NCI-H2196 treated with DMSO at 0.1 percent for 48 hours (cell line): ENCODE measurements around the gene NLRC5.
A peak's percentile ranks its signal among the peaks of the same experiment; 100 is the strongest.
"Not testable (repeated sequence)": the region's sequence is repeated elsewhere in the genome, so short reads cannot be mapped to it uniquely, and the experiment has no call there.

ENCODE experiments used
- DNase-seq: peaks from one replicate; lab custom pipeline; 2025; ENCODE audit not compliant: unreplicated experiment; lab: John Stamatoyannopoulos, UW

Gene NLRC5

DNA sequence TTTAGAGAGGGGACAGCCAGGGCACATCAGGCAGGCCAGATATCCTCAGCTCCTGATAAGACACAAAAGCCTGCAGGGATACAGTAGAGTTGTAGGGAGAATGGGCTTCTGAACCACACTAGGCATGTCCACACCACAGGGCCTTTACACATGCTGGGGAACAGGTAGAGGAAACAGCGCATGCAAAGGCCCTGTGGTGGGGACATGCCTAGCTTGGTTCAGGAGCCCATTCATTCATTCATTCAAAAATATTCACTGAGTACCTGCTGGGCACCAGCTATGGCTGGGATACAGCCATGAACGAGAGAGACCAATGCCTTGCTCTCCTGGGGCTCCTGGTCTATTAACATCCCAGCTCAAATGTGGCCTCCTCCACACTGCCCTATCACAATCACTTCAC, 107.4 kb downstream of the NLRC5 start:
- no peak for DNase-seq

DNA sequence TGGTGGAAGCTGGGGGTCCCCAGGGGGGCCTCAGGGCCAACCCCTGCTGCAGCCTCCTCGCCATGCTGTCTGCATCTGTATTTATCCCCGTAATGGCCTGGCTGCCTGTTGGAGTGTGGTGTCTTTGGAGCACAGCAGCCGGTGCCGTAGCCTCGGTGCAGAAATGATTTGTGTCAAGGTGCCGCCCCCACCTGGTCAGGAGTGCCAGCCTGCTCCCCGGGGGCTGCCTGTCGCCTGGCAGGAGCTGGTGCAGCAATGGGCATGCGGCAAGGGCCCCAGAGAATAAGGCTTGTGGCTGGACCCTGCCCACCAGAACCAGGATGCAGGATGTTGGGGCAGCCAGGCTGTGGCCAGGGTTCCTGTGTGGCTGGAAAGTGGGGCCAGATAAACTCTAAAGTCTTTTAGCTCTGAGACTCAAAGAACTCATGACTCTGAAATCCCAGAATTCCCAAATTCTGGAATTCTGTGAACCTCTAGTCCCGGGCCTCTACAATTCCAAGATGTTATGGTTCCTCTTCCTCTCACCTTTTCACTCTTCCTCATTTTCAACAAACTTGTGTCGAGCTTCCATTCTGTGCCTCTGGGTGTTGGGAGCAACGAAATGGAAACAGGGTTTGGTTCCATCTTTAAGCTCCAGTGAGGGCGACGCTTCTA, 109.0 kb downstream of the NLRC5 start:
- DNase-seq = no peak

DNA sequence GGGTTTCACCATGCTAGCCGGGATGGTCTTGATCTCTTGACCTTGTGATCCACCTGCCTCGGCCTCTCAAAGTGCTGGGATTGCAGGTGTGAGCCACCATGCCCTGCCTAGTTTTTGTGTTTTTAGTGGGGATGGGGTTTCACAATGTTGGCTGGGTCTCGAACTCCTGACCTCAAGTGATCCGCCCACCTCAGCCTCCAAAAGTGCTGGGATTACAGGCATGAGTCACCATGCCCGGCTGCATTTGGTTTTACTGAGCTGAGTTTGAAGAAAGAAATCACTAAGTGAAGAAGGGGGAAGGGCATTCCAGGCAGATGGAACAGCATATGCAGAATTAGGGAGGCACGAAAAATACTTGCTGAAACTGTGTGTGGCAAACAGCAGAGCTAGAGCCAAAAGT, 110.6 kb downstream of the NLRC5 start:
- DNase-seq = not testable (repeated sequence)

DNA sequence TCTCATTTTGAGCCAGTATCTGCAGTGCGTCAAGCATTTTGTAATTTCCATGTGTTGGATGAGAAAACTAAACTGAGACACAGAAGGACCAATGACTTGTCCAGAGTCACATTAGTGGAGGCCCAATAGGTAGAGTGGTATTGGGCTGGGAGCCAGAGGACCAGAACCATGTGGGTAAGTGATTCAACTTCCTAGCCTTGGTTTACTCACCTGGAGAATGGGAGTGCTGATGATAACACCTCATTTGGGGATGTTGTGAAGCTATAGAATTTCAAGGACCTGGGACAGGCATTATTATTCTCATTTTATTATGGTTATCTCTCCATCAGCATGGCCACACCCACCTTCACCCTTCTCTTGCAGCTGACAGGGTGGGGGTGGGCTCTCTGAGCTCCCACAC, 111.1 kb downstream of the NLRC5 start:
- no peak for DNase-seq

DNA sequence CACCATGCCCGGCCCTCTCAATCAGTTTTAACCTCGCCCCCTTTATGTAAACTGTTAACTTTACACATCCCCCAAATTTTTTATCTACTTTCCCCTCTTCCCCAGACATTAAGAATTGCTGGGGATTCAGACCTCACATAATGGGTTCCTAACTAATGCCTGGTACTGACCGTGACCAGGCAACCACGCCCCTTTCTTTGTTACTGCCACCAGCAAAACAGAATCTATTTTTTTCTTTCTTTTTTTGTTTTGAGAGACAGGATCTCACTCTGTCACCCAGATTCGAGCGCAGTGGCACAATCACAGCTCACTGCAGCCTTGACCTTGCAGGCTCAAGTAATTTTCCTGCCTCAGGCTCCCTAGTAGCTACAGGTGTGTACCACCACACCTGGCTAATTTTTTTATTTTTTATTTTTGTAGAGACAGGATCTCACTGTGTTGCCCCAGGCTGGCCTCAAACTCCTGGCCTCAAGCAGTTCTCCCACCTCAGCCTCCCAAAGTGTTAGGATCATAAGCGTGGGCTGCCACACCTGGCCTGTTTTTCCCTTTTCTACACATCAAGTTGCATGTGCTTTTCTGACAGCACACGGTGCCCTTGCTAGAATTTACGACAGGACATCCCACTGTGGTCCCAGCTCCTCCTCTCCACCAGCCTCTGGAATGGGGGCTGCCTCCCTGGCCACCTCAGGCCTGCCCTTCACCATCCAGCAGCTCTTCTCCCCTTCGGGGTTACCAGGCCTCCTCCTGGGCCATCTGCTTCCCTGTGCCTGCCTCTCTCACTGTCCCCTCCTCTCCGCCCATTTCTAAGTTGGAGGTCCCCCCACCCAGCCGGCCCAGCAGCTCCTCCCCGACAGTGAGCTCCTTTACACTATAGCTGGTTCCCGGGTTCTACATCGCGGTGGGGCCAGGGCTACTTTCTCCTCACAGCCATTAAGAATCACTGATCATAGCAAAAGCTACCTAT, 113.8 kb downstream of the NLRC5 start:
- DNase-seq = no peak

DNA sequence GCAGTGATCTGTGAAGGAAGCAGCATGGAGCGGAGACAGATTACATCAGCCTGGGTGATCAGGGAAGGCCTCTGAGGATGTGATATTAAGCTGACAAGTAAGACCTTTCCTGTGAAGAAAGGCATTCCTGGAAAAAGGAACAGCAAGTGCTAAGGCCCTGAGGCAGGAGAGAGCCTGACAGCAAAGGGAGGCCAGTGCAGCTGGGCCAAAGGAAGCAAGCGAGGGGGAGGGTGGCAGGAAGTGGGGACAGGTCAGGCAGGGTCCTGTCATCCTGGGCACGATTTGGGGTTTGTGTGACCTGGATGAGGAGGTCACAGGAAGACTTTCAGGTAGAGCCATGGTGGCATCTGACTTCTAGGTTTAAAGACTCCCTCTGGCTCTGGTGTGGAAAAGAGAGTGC, 115.3 kb downstream of the NLRC5 start:
- DNase-seq = no peak

DNA sequence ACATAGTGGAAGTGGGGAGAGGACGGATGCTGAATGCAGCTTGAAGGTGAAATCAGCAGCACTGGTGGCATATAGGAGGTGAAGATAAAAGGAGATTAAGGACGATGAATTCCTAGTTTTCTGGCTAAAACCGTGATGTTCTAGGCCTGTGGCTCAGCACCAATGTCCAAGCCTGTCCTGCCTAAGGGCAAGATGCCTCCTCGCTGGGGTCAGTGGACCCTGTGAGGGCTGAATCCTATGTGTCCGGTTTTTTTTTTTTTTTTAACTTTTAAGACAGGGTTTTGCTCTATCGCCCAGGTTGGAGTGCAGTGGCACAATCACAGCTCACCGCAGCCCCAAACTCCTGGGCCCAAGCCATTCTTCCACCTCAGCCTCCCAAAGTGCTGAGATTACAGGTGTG, 115.8 kb downstream of the NLRC5 start:
- no peak for DNase-seq

DNA sequence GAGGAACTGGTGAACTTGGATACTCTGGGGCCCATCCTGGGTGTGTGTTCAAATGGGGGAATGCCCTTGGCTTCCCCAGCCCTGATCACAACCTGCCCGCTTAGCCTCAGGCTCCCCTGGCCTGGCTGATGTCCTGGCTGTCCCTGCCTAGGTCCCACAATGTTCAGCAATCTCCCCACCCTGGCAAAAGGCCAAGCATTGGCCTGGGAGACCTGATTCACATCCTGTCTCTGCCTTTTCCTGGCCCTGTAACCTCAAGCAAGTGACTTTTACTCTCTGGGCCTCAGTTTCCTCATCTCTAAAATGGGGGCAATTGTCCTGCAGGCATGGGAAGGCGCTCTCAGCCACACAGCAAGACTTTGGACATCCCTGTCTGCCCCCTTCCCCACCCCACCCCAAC, 117.4 kb downstream of the NLRC5 start:
- no peak for DNase-seq

DNA sequence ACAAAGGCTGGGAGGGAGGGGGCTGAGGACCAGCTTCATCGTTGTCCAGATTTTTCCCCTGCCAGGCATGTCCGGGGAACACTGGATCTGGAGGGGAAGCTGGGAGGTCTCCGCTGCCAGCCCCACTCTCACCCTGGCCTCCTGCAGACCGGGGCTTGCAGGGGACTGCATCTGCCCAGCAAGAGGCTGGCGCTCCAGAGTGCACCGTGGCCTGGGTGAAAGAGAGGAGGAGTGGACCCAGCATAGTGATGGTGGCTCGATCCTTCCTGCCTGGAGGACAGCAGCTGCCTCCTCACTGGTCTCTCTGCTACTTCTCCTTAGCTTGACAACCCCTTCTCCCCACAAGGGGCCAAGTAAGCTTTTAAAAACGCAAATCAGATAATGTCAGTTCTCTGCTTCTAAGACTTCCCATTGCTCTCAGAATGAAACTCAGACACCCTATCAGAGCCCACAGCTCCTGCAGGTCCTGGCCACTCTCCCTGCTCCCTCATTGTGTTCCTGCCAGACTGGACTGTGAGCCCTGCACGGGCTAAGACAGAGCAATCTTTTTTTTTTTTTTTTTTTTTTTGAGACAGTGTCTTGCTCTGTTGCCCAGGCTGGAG, 118.1 kb downstream of the NLRC5 start:
- DNase-seq = no peak

DNA sequence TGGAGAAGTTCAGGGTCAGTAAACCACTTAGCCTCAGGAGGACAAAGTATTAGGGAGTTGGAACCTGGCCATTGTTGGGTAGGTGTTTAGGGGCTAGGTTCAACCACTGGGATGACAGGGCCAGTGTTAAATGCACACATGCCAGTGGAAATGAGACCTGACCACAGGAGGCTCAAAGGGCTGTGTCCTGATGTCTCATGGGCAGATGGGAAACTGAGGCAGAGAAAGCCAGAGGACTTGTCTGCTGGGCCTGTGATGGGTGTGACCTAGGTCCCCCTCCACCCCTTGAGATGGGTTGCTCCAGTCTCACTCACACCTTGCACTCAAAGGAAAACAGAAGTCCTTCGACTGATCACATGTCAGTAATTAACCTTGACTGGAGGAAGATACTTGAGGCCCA, 119.1 kb downstream of the NLRC5 start:
- no peak for DNase-seq

DNA sequence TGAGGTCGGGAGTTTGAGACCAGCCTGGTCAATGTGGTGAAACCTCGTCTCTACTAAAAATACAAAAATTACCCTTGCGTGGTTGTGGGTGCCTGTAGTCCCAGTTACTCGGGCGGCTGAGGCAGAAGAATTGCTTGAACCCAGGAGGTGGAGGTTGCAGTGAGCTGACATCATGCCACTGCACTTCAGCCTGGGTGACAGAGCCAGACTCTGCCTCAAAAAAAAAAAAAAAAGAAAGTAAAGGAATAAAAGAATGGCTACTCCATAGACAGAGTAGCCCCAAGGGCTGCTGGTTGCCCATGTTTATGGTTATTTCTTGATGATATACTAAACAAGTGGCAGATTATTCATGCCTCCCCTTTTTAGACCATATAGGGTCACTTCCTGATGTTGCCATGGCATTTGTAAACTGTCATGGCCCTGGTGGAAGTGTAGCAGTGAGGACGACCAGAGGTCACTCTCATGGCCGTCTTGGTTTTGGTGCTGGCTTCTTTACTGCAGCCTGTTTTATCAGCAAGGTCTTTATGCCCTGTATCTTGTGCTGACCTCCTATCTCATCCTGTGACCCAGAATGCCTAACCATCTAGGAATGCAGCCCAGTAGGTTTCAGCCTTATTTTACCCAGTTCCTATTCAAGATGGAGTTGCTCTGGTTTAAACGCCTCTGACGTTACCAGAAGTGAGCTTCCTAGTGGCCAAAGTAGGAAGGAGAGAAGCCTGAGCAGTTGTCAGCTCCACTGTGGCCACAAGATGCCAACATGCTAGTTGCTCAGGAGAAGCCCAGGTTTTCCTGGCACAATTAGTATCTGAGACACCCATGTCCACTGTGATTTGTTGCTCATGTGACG, 120.1 kb downstream of the NLRC5 start:
- DNase-seq = not testable (repeated sequence)

DNA sequence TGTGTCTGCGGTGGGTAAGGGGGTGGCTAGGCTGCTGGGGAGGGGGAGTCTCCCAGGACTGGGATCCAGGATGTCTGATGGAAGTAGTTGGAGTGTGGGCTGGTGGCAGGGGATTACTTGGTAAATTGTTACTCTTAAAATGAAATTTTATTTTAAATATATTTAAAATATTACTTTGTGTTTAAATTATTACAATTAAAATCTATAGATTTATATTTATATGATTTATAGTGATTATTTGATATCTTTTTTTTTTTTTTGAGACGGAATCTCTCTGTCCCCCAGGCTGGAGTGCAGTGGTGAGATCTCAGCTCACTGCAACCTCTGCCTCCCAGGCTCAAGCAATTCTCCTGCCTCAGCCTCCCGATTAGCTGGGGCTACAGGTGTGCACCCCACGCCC, 121.6 kb downstream of the NLRC5 start:
- no peak for DNase-seq

DNA sequence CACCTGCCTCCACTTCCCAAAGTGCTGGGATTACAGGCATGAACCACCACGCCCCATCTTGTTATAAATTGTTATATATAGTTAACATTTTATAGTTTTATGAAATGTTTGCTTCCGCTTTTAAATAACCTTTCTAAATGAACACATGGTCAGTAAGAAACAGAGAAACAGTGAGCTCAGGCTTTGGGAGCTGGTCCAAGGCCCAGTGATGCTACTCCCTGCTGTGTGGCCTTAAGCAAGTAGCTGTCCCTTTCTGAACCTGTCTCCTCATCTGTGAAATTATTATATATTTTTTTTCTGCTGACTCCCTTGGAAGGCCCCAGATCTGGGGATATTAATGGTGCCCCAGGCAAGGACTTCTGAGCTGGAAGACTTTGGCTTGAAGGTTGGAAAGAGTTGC, 122.1 kb downstream of the NLRC5 start:
- no peak for DNase-seq

DNA sequence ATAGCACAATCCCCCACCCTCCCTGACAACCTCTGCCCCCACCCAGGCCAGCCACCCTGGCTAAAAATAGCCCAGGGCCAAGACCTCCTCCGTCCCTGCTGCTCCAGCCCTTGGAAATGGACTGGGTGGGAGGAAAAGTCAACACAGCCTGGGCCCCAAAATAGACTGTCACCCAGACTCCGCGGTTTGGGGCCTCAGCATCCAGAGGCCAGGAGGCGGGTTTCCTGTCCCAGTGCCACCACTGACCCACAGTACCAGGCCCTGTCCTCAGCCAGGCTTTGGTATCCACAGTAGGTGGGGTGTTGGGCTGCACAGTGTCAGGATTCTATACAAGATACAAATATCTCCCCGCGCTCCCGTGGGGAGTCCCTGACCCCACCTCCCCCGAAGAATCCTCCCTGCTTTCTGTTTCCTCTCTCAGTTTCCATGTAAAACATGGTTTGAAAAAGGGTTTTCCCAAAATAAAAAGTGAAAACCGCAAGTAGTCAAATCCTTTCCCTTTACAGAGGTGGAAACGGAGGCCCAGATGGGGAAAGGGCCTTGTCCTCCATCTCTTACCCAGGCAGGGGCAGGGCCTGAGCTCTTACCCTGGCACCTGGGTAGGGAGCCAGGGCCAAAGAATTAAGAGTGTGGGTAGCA, 123.2 kb downstream of the NLRC5 start:
- DNase-seq = no peak

DNA sequence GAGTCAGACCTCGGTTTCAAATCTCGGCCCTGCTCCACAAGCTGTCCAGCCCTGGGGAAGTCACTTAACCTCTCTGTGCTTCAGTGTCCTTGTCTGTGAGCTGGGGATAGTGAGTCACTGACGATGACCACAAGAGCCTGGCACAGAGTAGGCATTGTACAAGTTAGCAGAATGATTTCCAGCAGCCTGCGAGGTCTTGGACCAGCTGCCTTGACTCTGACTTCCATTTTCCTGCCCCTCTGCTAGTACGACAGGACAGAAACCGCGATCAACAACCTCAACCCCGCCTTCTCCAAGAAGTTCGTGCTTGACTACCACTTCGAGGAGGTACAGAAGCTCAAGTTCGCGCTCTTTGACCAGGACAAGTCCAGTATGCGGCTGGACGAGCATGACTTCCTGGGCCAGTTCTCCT, 123.7 kb downstream of the NLRC5 start:
- no peak for DNase-seq

DNA sequence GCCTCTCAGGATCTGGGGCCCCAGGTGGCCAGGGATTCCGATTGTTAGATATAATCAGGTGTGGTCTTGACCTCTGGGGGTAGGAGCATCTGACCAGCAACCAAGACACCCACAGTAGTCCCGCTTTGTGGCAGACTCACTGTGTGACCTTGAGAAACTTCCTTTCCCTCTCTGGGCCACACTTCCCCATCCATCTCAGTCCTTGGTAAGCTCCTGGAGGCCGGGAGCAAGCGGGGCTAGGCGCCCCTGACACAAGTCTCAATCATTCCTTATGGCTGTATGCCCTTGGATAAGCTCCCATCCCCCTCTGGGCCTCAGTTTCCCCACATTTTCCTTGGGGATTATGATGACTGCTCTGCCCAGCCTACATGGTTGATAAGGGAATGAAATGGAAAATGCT, 124.3 kb downstream of the NLRC5 start:
- no peak for DNase-seq

DNA sequence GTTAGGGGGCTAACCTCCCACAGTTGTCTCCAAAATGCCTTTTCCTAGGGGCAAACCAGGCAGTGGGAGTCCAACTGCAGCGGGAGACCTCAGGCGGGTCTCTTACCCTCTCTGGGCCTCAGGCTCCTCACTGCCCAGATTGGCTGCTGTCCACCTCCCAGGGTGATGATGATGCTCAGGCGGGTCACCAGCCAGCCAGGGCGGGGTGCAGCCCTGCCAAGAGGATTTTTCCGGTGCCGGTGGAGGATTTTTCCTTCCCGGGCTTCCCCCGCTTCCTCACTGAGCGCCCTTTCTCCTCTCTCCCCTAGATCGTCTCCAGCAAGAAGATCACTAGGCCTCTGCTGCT, 125.8 kb downstream of the NLRC5 start:
- no peak for DNase-seq

DNA sequence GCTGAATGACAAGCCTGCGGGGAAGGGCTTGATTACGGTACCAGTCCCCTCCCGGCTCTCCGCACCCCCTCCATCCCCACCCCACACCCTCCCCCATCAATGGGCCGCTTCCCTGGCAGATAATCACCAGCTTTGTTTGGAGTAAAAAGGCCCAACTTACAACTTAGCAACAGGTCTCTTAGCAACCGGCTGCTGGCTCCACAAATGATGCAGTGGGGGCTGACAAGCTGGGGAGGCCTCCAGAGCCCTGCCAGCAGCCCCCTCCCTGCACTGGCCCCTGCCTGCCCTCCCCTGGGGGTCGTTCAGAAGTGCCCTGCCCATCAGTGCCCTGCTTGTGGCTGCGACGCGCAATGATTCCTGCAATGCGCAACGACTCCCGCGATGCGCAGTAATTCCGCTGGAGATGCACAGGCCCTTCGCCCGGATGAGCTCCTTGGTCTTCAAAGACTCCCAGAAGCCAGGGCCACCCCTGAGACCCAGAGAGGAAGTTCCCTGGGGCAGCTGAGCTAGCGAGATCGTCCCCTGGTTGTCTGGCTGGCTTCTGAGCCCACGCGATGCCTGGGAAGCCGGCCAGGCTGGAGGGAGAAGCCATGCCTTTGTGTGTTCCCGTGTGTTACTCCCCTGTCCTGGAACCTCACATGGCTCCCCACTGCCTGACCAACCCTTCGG, 126.3 kb downstream of the NLRC5 start:
- peak; percentile 31 for DNase-seq

DNA sequence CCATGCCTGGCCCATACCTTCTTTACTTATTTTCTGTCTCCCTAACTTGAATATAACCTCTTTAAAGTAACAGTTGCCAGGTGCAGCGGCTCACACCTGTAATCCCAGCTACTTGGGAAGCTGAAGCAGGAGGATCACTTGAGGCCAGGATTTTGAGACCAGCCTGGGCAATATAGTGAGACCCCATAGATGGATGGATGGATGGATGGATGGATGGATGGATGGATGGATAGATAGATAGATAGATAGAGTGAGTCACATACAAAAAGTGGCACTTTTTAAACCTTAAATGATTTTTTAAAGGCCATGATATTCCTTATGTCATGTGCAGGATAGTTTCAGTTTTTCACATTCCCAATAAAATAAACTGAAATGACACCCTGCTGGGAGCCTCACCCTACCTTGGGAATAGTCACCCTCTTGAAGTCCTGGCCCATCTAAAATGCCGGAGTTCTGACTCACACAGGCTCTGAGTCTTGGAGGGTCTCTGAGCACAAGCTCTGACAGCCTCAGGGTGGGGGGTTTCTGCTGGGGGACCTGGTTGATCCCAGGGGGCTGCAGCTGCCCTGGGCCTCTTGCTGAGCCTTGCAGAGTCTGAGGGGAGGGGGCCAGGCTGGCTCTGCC, 129.2 kb downstream of the NLRC5 start:
- no peak for DNase-seq
